T-cell (primary cell): ENCODE measurements around the gene PLA2G4C. TPM values are rescaled to one million over a fixed set of nuclear protein-coding genes. Genes with fewer than 3 reads are reported as not detected.

ENCODE experiments used
- ATAC-seq, 4 experiments: fragments of 200-7000 bp in 3 of 4; fragments of 150-1000 bp in 1 of 4; cut with Tn5 transposase; replicated peaks in 1 of 4; 1 replicate in 3 of 4; 2 replicates in 1 of 4; pipeline ENCODE4 v1.10.0; 2021; ENCODE audit warnings: moderate library complexity in 3 of 4, mild to moderate bottlenecking in 2 of 4, moderate number of reproducible peaks in 1 of 4
- CTCF ChIA-PET, 2 donors: fragments of 300-600 bp; sonication (Branson Sonifier 250); formaldehyde crosslinking; loops; one replicate each; lab custom pipeline; 2022; ENCODE audit warnings: antibody characterized with exemption in 2 of 2; lab: Charles Lee
- POLR2A ChIA-PET, 2 donors: fragments of 300-600 bp; sonication (Branson Sonifier 250); formaldehyde crosslinking; loops; one replicate each; lab custom pipeline; 2022; ENCODE audit warnings: antibody characterized with exemption in 2 of 2; lab: Charles Lee
- DNase-seq, 35 experiments: peaks; one replicate each; pipeline versions ENCODE4 v3.0.0 to v3.0.0-alpha.2; 2013 to 2023
- H3K27ac ChIP-seq: one replicate; pipeline ENCODE4 v1.5.1; 2013; ENCODE audit warnings: low read length
- H3K27me3 ChIP-seq, 2 experiments: replicated peaks in 1 of 2; 1 replicate in 1 of 2; 2 replicates in 1 of 2; pipeline versions ENCODE4 v1.6.1 to v1.7.0; 2013; ENCODE audit warnings: low read length in 1 of 2, mixed read lengths in 1 of 2; ENCODE audit not compliant: control insufficient read depth in 2 of 2, insufficient read depth in 2 of 2; ENCODE audit errors: extremely low read depth in 1 of 2
- H3K36me3 ChIP-seq, 2 donors: 1 replicate in 1 of 2; 2 replicates in 1 of 2; pipeline versions ENCODE4 v1.6.1 to v1.7.0; 2013; ENCODE audit warnings: low read length in 1 of 2; ENCODE audit not compliant: control insufficient read depth in 2 of 2, insufficient read depth in 1 of 2; ENCODE audit errors: extremely low read depth in 1 of 2
- H3K4me1 ChIP-seq, 2 experiments: 1 replicate in 1 of 2; 2 replicates in 1 of 2; pipeline versions ENCODE4 v1.6.1 to v1.7.0; 2013; ENCODE audit warnings: low read length in 2 of 2, mixed read lengths in 1 of 2; ENCODE audit not compliant: insufficient read depth in 2 of 2, control insufficient read depth in 1 of 2; ENCODE audit errors: extremely low read depth in 1 of 2
- H3K4me3 ChIP-seq, 2 donors: 1 replicate in 1 of 2; 2 replicates in 1 of 2; pipeline versions ENCODE4 v1.5.1 to v1.7.0; 2013; ENCODE audit warnings: mild to moderate bottlenecking in 2 of 2, low read length in 1 of 2, moderate library complexity in 1 of 2; ENCODE audit not compliant: control insufficient read depth in 1 of 2; ENCODE audit errors: extremely low read depth in 1 of 2
- H3K9me3 ChIP-seq: 2 replicates; pipeline ENCODE4 v1.7.0; 2013
- H3K27ac Mint-ChIP-seq, 2 donors: one replicate each; pipeline ENCODE4 v1.8.0; 2020 to 2021; ENCODE audit warnings: mild to moderate bottlenecking in 2 of 2, mixed read lengths in 2 of 2
- H3K27me3 Mint-ChIP-seq, 2 donors: one replicate each; pipeline ENCODE4 v1.8.0; 2021 to 2022; ENCODE audit warnings: mixed read lengths in 2 of 2
- H3K36me3 Mint-ChIP-seq: one replicate; pipeline ENCODE4 v1.8.0; 2021; ENCODE audit warnings: mixed read lengths
- H3K4me1 Mint-ChIP-seq, 3 donors: one replicate each; pipeline ENCODE4 v1.8.0; 2020 to 2022; ENCODE audit warnings: mixed read lengths in 3 of 3, mild to moderate bottlenecking in 1 of 3
- H3K4me3 Mint-ChIP-seq, 3 donors: one replicate each; pipeline ENCODE4 v1.8.0; 2020 to 2022; ENCODE audit warnings: mild to moderate bottlenecking in 3 of 3, mixed read lengths in 3 of 3, moderate library complexity in 3 of 3
- H3K9me3 Mint-ChIP-seq, 3 donors: one replicate each; pipeline ENCODE4 v1.8.0; 2020 to 2022; ENCODE audit warnings: mixed read lengths in 3 of 3
- WGBS: methylation state at CpG from one replicate; pipeline ENCODE4 v1.1.5; 2013; ENCODE audit warnings: missing lambda C conversion rate; ENCODE audit not compliant: insufficient coverage; 5-methylcytosine and 5-hydroxymethylcytosine counted together
- total RNA-seq, 35 experiments: library from RNA in 6 of 35; stranded (reverse) in 6 of 35; fragments of 120-200 nt in 1 of 35; gene quantifications; one replicate each; pipeline versions ENCODE4 v1.2.1 to v1.2.4 and lab custom pipeline; 2013 to 2026

PLA2G4C gene
- total RNA-seq, 5 donors from 2014 or later (not counting 1 experiment from before 2014, with no cell fraction given), result 1.3 to 9.5 (median 3.4) TPM

GRCh38 chr19:48147597-48148175, 37.1 kb upstream of the PLA2G4C start:
- no peak overlapping the region for H3K4me3 ChIP-seq
- Mint-ChIP-seq H3K36me3 (peaks cover 47% of the 10 kb centered on the region), H3K27me3 (no peaks in the 10 kb centered on the region), H3K4me3 (no peak overlapping the region), H3K4me1 (peaks cover 0 to 2% (median 0%) of the 10 kb centered on the region in 3 donors), H3K27ac (no peak overlapping the region), H3K9me3 (no peaks in the 10 kb centered on the region)
- ChIA-PET POLR2A (interaction anchor here in 1 of 2 donors (0.7 kb wide), 1 partner anchor 96 kb away, joined by 3 read pairs; no protein-coding TSS in a partner anchor), CTCF (interaction anchor here in 1 of 2 donors (0.6 to 0.7 kb wide), 2 partner anchors 300 to 1700 kb away, joined by 4 to 5 read pairs; no protein-coding TSS in a partner anchor)
- no peaks in the 10 kb centered on the region for H3K4me1 ChIP-seq
- no CpG with 5 or more reads among the region's 4 CpGs for WGBS
- no peaks in the 10 kb centered on the region for H3K9me3 ChIP-seq
- H3K27ac ChIP-seq, result no peak overlapping the region
- DNase-seq, result no peak
- no peaks in the 10 kb centered on the region for H3K27me3 ChIP-seq
- no peak for ATAC-seq
- peaks cover 14 to 53% of the 10 kb centered on the region in 2 donors for H3K36me3 ChIP-seq

- no peaks in the 10 kb centered on the region for H3K4me1 Mint-ChIP-seq
- no peak overlapping the region for H3K27ac ChIP-seq
- 95% methylated on average over 6 of the region's 6 CpGs for WGBS
- POLR2A ChIA-PET, result no interaction called here
- no peak overlapping the region for H3K27ac Mint-ChIP-seq
- CTCF ChIA-PET, result no interaction called here
- no peaks in the 10 kb centered on the region for H3K9me3 ChIP-seq
- DNase-seq (no peak), ATAC-seq (no peak)
- H3K4me1 ChIP-seq, result no peaks in the 10 kb centered on the region
- H3K27me3 Mint-ChIP-seq, result no peaks in the 10 kb centered on the region
- no peak overlapping the region for H3K4me3 Mint-ChIP-seq
- H3K36me3 ChIP-seq, result peaks cover 14 to 29% of the 10 kb centered on the region in 2 donors
- no peaks in the 10 kb centered on the region for H3K9me3 Mint-ChIP-seq
- no peaks in the 10 kb centered on the region for H3K27me3 ChIP-seq
- H3K36me3 Mint-ChIP-seq, result peaks cover 32% of the 10 kb centered on the region
- H3K4me3 ChIP-seq, result no peak overlapping the region
These were observed 28.4 kb upstream of the PLA2G4C start for GRCh38 chr19:48139053-48139452.

GRCh38 chr19:48137411-48137810, 26.8 kb upstream of the PLA2G4C start:
- Mint-ChIP-seq H3K9me3 (no peaks in the 10 kb centered on the region), H3K27ac (no peak overlapping the region), H3K4me1 (no peaks in the 10 kb centered on the region), H3K36me3 (peaks cover 23% of the 10 kb centered on the region), H3K4me3 (no peak overlapping the region), H3K27me3 (no peaks in the 10 kb centered on the region)
- Histone ChIP-seq H3K27ac (no peak overlapping the region), H3K4me1 (no peaks in the 10 kb centered on the region), H3K4me3 (no peak overlapping the region), H3K27me3 (no peaks in the 10 kb centered on the region), H3K36me3 (peaks cover 14 to 25% of the 10 kb centered on the region in 2 donors), H3K9me3 (no peaks in the 10 kb centered on the region)
- DNase-seq (no peak), ATAC-seq (no peak)
- CTCF ChIA-PET, result no interaction called here
- POLR2A ChIA-PET, result no interaction called here
- whole genome bisulfite sequencing, result 99% methylated on average over 24 of the region's 26 CpGs

- Histone ChIP-seq H3K4me1 (no peaks in the 10 kb centered on the region), H3K27ac (no peak overlapping the region), H3K4me3 (no peak overlapping the region), H3K36me3 (peaks cover 14 to 32% of the 10 kb centered on the region in 2 donors), H3K9me3 (no peaks in the 10 kb centered on the region), H3K27me3 (no peaks in the 10 kb centered on the region)
- H3K9me3 Mint-ChIP-seq, result no peaks in the 10 kb centered on the region
- CTCF ChIA-PET, result no interaction called here
- ATAC-seq (no peak), DNase-seq (no peak)
- peaks cover 27% of the 10 kb centered on the region for H3K36me3 Mint-ChIP-seq
- no peak overlapping the region for H3K4me3 Mint-ChIP-seq
- H3K4me1 Mint-ChIP-seq, result no peaks in the 10 kb centered on the region
- no peaks in the 10 kb centered on the region for H3K27me3 Mint-ChIP-seq
- H3K27ac Mint-ChIP-seq, result no peak overlapping the region
- POLR2A ChIA-PET, result no interaction called here
- WGBS, result 96% methylated on average over 4 of the region's 4 CpGs
These were observed 25.9 kb upstream of the PLA2G4C start for GRCh38 chr19:48136547-48136946.

GRCh38 chr19:48135411-48135810, 24.8 kb upstream of the PLA2G4C start:
- ATAC-seq (no peak), DNase-seq (no peak)
- H3K27ac ChIP-seq, result no peak overlapping the region
- Mint-ChIP-seq H3K27ac (no peak overlapping the region), H3K4me3 (no peak overlapping the region), H3K27me3 (no peaks in the 10 kb centered on the region), H3K36me3 (peaks cover 34% of the 10 kb centered on the region), H3K4me1 (no peaks in the 10 kb centered on the region), H3K9me3 (no peaks in the 10 kb centered on the region)
- H3K36me3 ChIP-seq, result peaks cover 14 to 31% of the 10 kb centered on the region in 2 donors
- H3K4me3 ChIP-seq, result no peak overlapping the region
- WGBS, result 74% methylated on average over 6 of the region's 8 CpGs
- ChIA-PET CTCF (no interaction called here), POLR2A (no interaction called here)
- H3K27me3 ChIP-seq, result no peaks in the 10 kb centered on the region
- H3K4me1 ChIP-seq, result no peaks in the 10 kb centered on the region
- no peaks in the 10 kb centered on the region for H3K9me3 ChIP-seq

GRCh38 chr19:48133094-48133493, 22.5 kb upstream of the PLA2G4C start:
- Mint-ChIP-seq H3K4me1 (no peaks in the 10 kb centered on the region), H3K9me3 (no peaks in the 10 kb centered on the region), H3K27me3 (no peaks in the 10 kb centered on the region), H3K4me3 (no peak overlapping the region), H3K36me3 (peaks cover 39% of the 10 kb centered on the region), H3K27ac (no peak overlapping the region)
- Histone ChIP-seq H3K36me3 (peaks cover 19 to 27% of the 10 kb centered on the region in 2 donors), H3K4me1 (no peaks in the 10 kb centered on the region), H3K9me3 (no peaks in the 10 kb centered on the region), H3K27ac (no peak overlapping the region), H3K27me3 (no peaks in the 10 kb centered on the region), H3K4me3 (no peak overlapping the region)
- ATAC-seq (no peak), DNase-seq (no peak)
- 94% methylated on average over 4 of the region's 6 CpGs for WGBS
- POLR2A ChIA-PET, result no interaction called here
- CTCF ChIA-PET, result no interaction called here
